Dedifferentiated amniotic fluid mesenchymal stem cell (primary cell): ENCODE measurements around the gene AK4.
"Not testable (repeated sequence)": the region's sequence is repeated elsewhere in the genome, so short reads cannot be mapped to it uniquely, and the experiment has no call there.

Experiments
- DNase-seq: peaks from one replicate; pipeline ENCODE4 v3.0.0-alpha.2; 2016; ENCODE audit errors: extremely low spot score

AK4 gene

DNA sequence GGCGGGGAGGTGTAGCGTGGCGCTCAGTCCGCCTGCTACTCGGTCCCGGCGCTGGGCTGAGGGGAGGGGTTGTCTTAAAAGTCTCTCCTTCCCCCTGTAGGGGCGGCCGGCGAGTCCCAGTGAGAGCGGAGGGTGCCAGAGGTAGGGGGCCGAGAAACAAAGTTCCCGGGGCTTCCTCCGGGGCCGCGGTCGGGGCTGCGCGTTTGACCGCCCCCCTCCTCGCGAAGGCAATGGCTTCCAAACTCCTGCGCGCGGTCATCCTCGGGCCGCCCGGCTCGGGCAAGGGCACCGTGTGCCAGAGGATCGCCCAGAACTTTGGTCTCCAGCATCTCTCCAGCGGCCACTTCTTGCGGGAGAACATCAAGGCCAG is at the start of gene AK4:
Gene AK4, plus strand, starts transcription at position 26 of the 370 bp plus-strand sequence. Its CDS starts 205 bp downstream, at position 231.
- not testable (repeated sequence) for DNase-seq

- DNase-seq = no peak
Observed at GRCh38 chr1:65103807-65104206, 44.2 kb upstream of the AK4 start.

GRCh38 chr1:65104854-65105534 is 43.0 kb upstream of the AK4 start:
- no peak for DNase-seq

DNA sequence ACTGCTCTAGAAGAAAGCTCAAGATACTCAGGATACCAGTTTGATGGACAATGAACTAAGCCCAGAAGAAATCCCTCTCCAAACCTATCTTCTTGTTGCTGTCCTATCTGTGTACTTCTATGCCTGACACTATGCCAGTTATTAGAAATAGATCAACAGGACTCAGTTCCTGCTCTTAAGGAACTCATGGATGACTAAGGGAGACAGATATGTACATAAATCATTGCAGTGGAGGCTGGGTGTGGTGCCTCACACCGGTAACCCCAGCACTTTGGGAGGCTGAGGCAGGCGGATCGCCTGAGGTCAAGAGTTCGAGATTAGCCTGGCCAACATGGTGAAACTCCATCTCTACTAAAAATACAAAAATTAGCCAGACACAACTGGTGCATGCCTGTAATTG is 42.4 kb upstream of the AK4 start:
- no peak for DNase-seq

DNA sequence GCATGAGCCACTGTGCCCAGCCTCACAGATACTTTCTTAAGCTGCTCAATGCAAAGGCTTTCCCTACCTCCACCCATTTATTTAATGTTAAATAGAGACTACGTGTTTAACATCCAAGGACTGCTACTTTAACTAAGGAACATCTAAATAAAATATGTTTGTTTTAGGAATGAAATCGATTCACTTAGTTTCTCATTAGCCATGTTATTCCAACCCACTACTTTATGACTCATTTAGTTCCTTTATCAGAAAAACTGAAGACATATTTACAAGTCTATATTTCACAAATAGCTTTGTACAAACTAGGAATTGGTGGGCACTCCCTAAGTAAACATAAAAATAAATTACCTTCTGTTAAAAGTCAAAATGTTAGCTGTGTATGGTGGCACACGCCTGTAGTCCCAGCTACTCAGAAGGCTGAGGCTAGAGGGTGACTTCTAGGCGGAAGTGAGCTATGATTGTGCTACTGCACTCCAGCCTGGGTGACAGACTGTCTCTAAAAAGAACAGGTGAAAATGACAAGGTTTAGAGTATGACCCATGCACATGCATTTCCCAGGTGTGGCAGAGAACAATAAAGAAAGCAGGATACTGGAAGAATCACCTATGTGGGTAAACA is 39.9 kb upstream of the AK4 start:
- no peak for DNase-seq

DNA sequence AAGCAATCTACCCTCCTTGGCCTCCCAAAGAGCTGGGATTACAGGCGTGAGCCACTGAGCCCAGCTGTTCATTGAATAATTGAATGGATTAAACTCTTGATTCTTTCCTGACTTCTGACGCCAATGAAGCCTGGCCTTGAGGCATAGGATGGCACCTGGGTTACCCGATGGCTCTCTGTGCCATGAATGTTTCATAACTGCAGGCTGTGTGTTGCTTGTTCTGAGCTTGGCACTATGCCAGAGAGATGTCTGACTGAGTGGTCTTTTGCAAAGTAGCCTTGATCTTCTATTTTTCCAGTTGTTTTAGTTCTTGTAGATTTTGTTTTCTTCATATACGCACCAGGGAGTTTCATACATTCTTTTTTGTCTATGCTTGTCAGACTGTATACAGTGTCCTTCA is 38.5 kb upstream of the AK4 start:
- no peak for DNase-seq

GRCh38 chr1:65112811-65113210 is 35.2 kb upstream of the AK4 start:
- DNase-seq = no peak

GRCh38 chr1:65113298-65113697 is 34.7 kb upstream of the AK4 start:
- no peak for DNase-seq

- no peak for DNase-seq
Observed at GRCh38 chr1:65114322-65114721, 33.7 kb upstream of the AK4 start.

DNA sequence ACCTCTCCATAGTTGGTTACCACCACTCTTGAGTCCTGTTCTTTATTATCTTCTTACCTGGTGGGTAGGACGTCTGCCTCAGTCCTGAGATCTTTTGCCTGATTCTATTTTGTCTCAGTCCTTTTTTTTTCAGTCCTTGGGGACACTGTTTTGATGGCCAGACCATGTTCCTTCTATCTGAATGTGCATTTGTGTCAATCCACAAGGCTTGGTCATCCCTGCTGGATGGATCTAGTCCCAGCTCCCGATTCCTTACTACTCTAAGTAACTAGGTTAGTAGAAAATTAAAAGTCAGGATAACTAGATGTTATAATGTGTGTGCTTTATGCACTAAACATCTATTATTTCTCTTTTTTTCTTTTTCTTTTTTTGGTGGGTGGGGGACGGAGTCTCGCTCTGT is 28.1 kb upstream of the AK4 start:
- DNase-seq = no peak

DNA sequence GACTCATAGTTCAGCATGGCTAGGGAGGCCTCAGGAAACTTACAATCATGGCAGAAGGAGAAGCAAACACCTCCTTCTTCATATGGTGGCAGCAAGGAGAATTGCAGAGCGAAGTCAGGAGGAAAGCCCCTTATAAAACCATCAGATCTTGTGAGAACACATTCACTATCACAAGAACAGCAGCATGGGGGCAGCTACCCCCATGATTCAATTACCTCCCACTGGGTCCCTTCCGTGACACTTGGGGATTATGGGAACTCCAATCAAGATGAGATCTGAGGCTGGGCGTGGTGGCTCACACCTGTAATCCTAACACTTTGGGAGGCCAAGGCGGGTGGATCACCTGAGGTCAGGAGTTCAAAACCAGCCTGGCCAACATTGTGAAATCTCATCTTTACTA is 18.9 kb upstream of the AK4 start:
- DNase-seq = not testable (repeated sequence)

- DNase-seq = no peak
Observed at GRCh38 chr1:65138524-65138923, 9.5 kb upstream of the AK4 start.

DNA sequence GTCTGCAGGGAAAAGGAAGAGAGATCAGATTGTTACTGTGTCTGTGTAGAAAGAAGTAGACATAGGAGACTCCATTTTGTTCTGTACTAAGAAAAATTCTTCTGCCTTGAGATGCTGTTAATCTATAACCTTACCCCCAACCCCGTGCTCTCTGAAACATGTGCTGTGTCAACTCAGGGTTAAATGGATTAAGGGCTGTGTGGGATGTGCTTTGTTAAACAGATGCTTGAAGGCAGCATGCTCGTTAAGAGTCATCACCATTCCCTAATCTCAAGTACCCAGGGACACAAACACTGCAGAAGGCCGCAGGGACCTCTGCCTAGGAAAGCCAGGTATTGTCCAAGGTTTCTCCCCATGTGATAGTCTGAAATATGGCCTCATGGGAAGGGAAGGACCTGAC is 8.2 kb upstream of the AK4 start:
- not testable (repeated sequence) for DNase-seq

- DNase-seq = peak; percentile 39
Observed at GRCh38 chr1:65141394-65141793, 6.6 kb upstream of the AK4 start.

DNA sequence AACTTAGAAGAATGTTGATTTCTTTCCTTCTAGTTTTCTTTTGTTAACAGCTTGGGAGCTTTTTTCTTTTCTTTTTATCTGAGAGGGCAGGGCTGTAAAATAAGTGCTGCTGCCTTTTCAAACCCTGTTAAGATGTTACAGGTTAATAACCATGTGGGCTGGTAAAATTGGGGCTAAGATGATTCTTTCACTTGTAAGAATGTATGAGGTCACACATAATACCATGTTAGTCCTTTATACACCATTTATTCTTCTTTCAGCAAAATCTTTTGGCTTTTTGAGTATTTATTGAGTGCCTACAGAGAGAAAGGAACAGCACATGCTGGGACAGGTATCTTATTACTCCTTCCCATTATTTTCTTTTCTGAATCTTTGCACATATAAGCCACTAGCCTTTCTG is 6.1 kb upstream of the AK4 start:
- DNase-seq = no peak

GRCh38 chr1:65143112-65143658 is 4.8 kb upstream of the AK4 start:
- DNase-seq = not testable (repeated sequence)

DNA sequence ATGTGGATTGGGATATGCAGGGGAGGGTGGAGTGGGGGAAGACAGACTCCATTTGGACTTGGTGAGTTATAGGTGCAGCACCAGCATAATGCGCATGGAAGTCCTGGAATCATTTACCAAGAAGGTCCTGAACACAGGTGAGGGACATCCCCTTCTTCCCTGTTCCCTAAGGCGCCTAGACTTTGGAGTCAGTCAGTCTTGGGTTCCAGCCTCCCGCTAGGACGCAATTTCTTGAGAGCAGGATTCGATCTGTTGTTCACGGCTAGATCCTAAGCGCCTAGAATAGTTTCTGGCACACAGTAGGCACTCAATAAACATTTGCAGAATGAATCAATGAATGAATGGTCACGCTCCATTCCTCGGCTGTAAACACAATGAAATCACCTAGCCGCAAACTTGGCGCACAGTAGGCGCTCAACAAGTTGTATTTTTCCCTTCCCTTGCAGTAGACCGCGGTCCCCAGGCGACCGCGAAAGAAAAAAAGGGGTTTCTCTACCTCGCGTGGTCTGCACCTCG is 1.0 kb upstream of the AK4 start:
- no peak for DNase-seq

GRCh38 chr1:65147424-65148177 is 402 bp upstream of the AK4 start:
- no peak for DNase-seq

GRCh38 chr1:65148548-65149350 is 746 bp downstream of the AK4 start:
- DNase-seq = peak; percentile 28

DNA sequence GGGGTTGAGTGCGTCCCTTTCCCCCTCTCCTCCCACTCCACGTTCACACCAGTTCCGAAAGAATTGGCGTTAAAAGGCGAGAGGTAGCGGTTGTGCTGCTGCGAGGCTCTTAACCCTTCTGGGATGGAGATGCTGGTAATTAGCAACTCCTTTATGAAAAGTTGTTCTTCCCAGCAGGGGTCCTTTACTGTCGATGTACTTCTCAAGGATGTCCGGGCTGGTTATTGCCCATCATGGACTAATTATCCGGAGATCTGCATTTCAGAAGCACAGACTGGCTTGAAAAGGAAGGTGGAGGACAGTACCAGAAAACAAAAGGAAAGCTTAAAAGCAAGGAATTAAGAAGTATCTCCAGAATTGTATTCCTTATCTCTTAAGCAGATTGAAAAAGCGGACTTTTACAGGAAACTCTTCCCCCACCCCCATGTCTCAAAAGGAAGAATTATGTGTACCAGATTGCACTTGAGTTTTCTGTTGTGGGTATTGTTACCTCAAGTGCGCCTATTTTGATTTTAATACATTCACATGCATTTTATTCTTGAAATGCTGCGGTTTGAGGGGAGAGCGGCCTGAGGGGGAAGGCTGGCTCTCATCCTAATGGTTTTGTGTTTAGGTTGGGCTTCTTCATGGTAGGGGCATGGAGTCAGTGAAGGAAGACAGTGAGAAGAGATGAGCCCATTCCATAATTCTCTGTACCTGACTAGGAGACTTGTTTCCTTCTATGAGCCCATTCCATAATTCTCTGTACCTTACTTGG is 1.5 kb downstream of the AK4 start:
- DNase-seq = peak; percentile 15

- DNase-seq = no peak
Observed at GRCh38 chr1:65150108-65150463, 2.1 kb downstream of the AK4 start.
